Esophagus muscularis mucosa (tissue), 4 donors: ENCODE results near the gene CACNA2D2. TPM values are rescaled to one million over a fixed set of nuclear protein-coding genes. Genes with fewer than 3 reads are reported as not detected.

Experiments
- DNase-seq: peaks from one replicate; pipeline ENCODE4 v3.0.0-alpha.2; 2017; ENCODE audit errors: extremely low spot score
- H3K27ac ChIP-seq, 4 donors: fragments of 200-600 bp; sonication (generic); replicated peaks in 1 of 4; 1 replicate in 3 of 4; 2 replicates in 1 of 4; pipeline ENCODE4 v1.5.1; 2016 to 2019; ENCODE audit warnings: mild to moderate bottlenecking in 1 of 4
- H3K27me3 ChIP-seq, 4 donors: fragments of 200-600 bp; sonication (generic); one replicate each; pipeline versions ENCODE4 v1.5.1 to v1.6.0; 2016 to 2019
- H3K36me3 ChIP-seq, 4 donors: fragments of 200-600 bp; sonication (generic); one replicate each; pipeline ENCODE4 v1.5.1; 2016 to 2019
- H3K4me1 ChIP-seq, 4 donors: fragments of 200-600 bp; sonication (generic); one replicate each; pipeline ENCODE4 v1.5.1; 2016 to 2019
- H3K4me3 ChIP-seq, 4 donors: fragments of 200-600 bp; sonication (generic); 1 replicate in 2 of 4; 2 replicates in 2 of 4; pipeline ENCODE4 v1.5.1; 2016 to 2019; ENCODE audit warnings: mild to moderate bottlenecking in 4 of 4, moderate library complexity in 1 of 4
- H3K9me3 ChIP-seq, 4 donors: fragments of 200-600 bp; sonication (generic); 1 replicate in 3 of 4; 2 replicates in 1 of 4; pipeline ENCODE4 v1.5.1; 2016 to 2019
- CTCF ChIP-seq, 3 experiments: fragments of 200-600 bp in 2 of 3; fragments of 450-650 bp in 1 of 3; sonication (generic) in 2 of 3; IDR thresholded peaks; one replicate each; pipeline ENCODE4 v1.5.1; 2017 to 2019; ENCODE audit warnings: antibody characterized with exemption in 3 of 3, mild to moderate bottlenecking in 2 of 3, moderate library complexity in 1 of 3
- EP300 ChIP-seq: sonication (generic); formaldehyde crosslinking; IDR thresholded peaks from one replicate; pipeline ENCODE4 v1.6.1; 2017; ENCODE audit warnings: antibody characterized with exemption
- POLR2A ChIP-seq: fragments of 450-650 bp; IDR thresholded peaks from one replicate; pipeline ENCODE4 v1.6.1; 2017; ENCODE audit warnings: antibody characterized with exemption, moderate library complexity, mild to moderate bottlenecking, low read depth
- POLR2AphosphoS5 ChIP-seq, 2 donors: sonication (generic); formaldehyde crosslinking; IDR thresholded peaks; one replicate each; pipeline ENCODE4 v1.6.1; 2017; ENCODE audit warnings: antibody characterized with exemption in 2 of 2
- WGBS: methylation state at CpG from one replicate; pipeline ENCODE4 v1.1.5; 2018; 5-methylcytosine and 5-hydroxymethylcytosine counted together
- intact Hi-C: fragments of 100-400 bp; cut with DNase I; formaldehyde crosslinking; loops from one replicate; pipeline ENCODE4 v1.15.1; 2023
- total RNA-seq, 4 donors: library from RNA; depleted of rRNA; stranded (reverse); fragments of >200 nt; gene quantifications; one replicate each; pipeline versions ENCODE4 v1.1.0 to v1.2.1, GENCODE V29; 2016

The CACNA2D2 gene
- total RNA-seq, 4 donors from 2014 or later: 0.84 to 2.8 (median 1.1) TPM

DNA sequence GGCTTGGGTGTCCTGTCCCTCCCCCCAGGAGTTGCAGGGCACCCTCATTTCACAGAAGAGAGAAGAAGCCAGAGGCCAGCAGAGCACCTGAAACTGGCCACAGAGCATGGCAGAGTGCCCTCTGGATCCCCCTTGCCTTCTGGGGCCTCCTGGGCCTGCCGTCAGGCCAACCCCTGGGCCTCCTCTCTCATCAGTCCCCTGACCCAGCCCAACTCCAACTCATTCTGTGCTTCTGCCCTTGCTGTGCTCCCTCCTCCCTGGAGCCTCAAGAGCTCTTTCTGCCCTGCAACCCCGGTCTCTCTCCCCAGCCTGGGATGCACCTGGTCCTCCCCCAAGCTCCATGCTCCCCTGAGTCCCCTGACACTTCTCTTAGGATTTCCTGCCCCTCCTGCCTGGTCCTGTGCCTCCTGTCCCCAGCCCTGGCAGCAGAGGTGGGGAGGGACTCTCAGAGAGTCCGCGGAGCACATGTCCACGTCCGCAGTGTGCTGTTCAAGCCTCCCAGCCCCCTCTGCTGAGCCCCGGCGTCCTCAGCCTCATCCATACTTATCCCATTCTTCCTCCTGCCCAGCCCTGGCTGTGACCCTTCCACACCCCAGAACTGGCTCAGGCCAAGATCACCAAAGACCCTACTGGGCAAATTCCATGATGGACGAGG is 30.5 kb upstream of the CACNA2D2 start:
- Histone ChIP-seq H3K36me3 (no peaks in the 10 kb centered on the region), H3K27ac (no peak overlapping the region), H3K27me3 (peaks cover 0 to 37% (median 0%) of the 10 kb centered on the region in 4 donors), H3K4me1 (peaks cover 0 to 7% (median 0%) of the 10 kb centered on the region in 4 donors), H3K4me3 (no peak overlapping the region), H3K9me3 (no peaks in the 10 kb centered on the region)
- DNase-seq: no peak
- intact Hi-C loops: no loop called here
- TF ChIP-seq EP300 (no peak), POLR2A (no peak), CTCF (IDR thresholded peaks at IDR 0.05) (no peak), POLR2AphosphoS5 (IDR thresholded peaks at IDR 0.05) (no peak)
- WGBS: 84% methylated on average over 7 of the region's 9 CpGs

DNA sequence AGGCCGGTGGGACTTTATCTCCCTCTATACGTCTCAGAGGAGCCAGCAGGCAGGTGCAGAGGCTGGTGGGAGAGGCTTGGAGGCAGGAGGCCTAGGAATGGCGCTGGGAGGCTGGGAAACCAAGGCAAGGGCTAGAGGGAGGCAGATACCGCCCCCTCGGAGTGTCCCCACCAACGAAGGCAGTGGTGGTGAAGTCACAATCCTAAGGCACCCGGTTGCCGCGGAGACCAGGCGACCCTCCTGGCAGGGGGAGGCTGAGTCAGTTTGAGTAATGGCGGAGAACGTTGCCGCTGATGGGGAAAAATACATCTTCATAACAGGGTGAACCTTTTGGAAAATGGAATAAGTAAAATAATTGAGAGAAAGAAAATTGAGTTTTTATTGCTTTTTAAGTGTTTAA is 29.9 kb upstream of the CACNA2D2 start:
- H3K4me3 ChIP-seq: no peak overlapping the region
- H3K4me1 ChIP-seq: peaks cover 0 to 7% (median 0%) of the 10 kb centered on the region in 4 donors
- no peaks in the 10 kb centered on the region for H3K9me3 ChIP-seq
- H3K27ac ChIP-seq: no peak overlapping the region
- H3K36me3 ChIP-seq: no peaks in the 10 kb centered on the region
- H3K27me3 ChIP-seq: peaks cover 0 to 43% (median 0%) of the 10 kb centered on the region in 4 donors
- no peak for DNase-seq
- 67% methylated on average over 13 of the region's 13 CpGs for WGBS
- intact Hi-C loops: no loop called here
- TF ChIP-seq POLR2A (no peak), CTCF (IDR thresholded peaks at IDR 0.05) (no peak), EP300 (no peak), POLR2AphosphoS5 (IDR thresholded peaks at IDR 0.05) (no peak)

- Histone ChIP-seq H3K4me3 (no peak overlapping the region), H3K4me1 (peaks cover 0 to 7% (median 0%) of the 10 kb centered on the region in 4 donors), H3K36me3 (no peaks in the 10 kb centered on the region), H3K27me3 (peaks cover 0 to 45% (median 0%) of the 10 kb centered on the region in 4 donors), H3K9me3 (no peaks in the 10 kb centered on the region), H3K27ac (peak overlapping the region in 1 of 4 donors; percentile 10)
- TF ChIP-seq POLR2A (no peak), EP300 (no peak), POLR2AphosphoS5 (IDR thresholded peaks at IDR 0.05) (no peak), CTCF (IDR thresholded peaks at IDR 0.05) (no peak)
- intact Hi-C loops: no loop called here
- no peak for DNase-seq
- 85% methylated on average over 9 of the region's 9 CpGs for WGBS
These were observed 28.8 kb upstream of the CACNA2D2 start for GRCh38 chr3:50532062-50532705.

DNA sequence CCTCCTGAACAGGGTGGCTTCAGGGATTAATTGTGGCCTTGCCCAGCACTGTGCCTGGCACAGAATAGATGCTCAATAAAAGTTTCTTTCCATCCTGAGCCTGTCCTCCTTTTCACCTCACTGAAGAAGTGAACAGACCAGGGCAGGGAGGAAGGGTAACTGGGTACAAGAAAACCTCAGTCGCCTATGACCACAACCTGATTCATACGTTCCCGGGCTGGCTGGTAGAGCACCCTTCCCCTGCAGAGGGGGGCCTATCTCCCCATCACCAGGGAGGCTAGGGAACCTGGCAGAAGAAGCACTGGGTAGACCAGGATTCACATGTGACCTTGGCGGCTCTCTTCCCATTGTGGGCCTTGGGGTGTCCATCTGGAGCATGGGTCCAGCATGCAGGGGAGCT is 27.8 kb upstream of the CACNA2D2 start:
- intact Hi-C loops: no loop called here
- TF ChIP-seq CTCF (IDR thresholded peaks at IDR 0.05) (no peak), POLR2A (no peak), POLR2AphosphoS5 (IDR thresholded peaks at IDR 0.05) (no peak), EP300 (no peak)
- Histone ChIP-seq H3K9me3 (no peaks in the 10 kb centered on the region), H3K4me3 (no peak overlapping the region), H3K27me3 (peaks cover 0 to 45% (median 0%) of the 10 kb centered on the region in 4 donors), H3K4me1 (peaks cover 0 to 7% (median 0%) of the 10 kb centered on the region in 4 donors), H3K36me3 (no peaks in the 10 kb centered on the region), H3K27ac (no peak overlapping the region)
- no peak for DNase-seq
- WGBS: 93% methylated on average over 4 of the region's 4 CpGs
